Measurements from ENCODE around the gene TXNRD1.
A peak's percentile ranks its signal among the peaks of the same experiment; 100 is the strongest.
"Not testable (repeated sequence)": the region's sequence is repeated elsewhere in the genome, so short reads cannot be mapped to it uniquely, and the experiment has no call there.

Gene TXNRD1

GRCh38 chr12:104215638-104216297 lies at the start of gene TXNRD1:
Gene TXNRD1, plus strand, starts transcription at chr12:104215779. Its CDS starts 24 bp downstream, at chr12:104215803.
- DNase-seq = peak; percentile 79

- no peak for DNase-seq
Observed at GRCh38 chr12:104165801-104166200, 49.8 kb upstream of the TXNRD1 start.

GRCh38 chr12:104166465-104166864 lies 49.1 kb upstream of the TXNRD1 start:
- DNase-seq = no peak

- no peak for DNase-seq
Observed at GRCh38 chr12:104167519-104168458, 47.8 kb upstream of the TXNRD1 start.

GRCh38 chr12:104168596-104168995 lies 47.0 kb upstream of the TXNRD1 start:
- no peak for DNase-seq

GRCh38 chr12:104171785-104172569 lies 43.6 kb upstream of the TXNRD1 start:
- DNase-seq = no peak

GRCh38 chr12:104172570-104172947 lies 43.0 kb upstream of the TXNRD1 start:
- DNase-seq = no peak

- DNase-seq = not testable (repeated sequence)
Observed at GRCh38 chr12:104173804-104174203, 41.8 kb upstream of the TXNRD1 start.

GRCh38 chr12:104175726-104176247 lies 39.8 kb upstream of the TXNRD1 start:
- no peak for DNase-seq

- no peak for DNase-seq
Observed at GRCh38 chr12:104177336-104177662, 38.3 kb upstream of the TXNRD1 start.

- peak; percentile 24 for DNase-seq
Observed at GRCh38 chr12:104177663-104178501, 37.7 kb upstream of the TXNRD1 start.

- no peak for DNase-seq
Observed at GRCh38 chr12:104180374-104180773, 35.2 kb upstream of the TXNRD1 start.

GRCh38 chr12:104181313-104181712 lies 34.3 kb upstream of the TXNRD1 start:
- DNase-seq = no peak

- no peak for DNase-seq
Observed at GRCh38 chr12:104182144-104182543, 33.4 kb upstream of the TXNRD1 start.

- DNase-seq = no peak
Observed at GRCh38 chr12:104182621-104183378, 32.8 kb upstream of the TXNRD1 start.

GRCh38 chr12:104183443-104183842 lies 32.1 kb upstream of the TXNRD1 start:
- DNase-seq = no peak

- no peak for DNase-seq
Observed at GRCh38 chr12:104187446-104188155, 28.0 kb upstream of the TXNRD1 start.

GRCh38 chr12:104188534-104188933 lies 27.0 kb upstream of the TXNRD1 start:
- no peak for DNase-seq

- DNase-seq = no peak
Observed at GRCh38 chr12:104189915-104190555, 25.5 kb upstream of the TXNRD1 start.

- no peak for DNase-seq
Observed at GRCh38 chr12:104190641-104191176, 24.9 kb upstream of the TXNRD1 start.
